ENCODE results near the gene CHD2.

Gene CHD2

DNA sequence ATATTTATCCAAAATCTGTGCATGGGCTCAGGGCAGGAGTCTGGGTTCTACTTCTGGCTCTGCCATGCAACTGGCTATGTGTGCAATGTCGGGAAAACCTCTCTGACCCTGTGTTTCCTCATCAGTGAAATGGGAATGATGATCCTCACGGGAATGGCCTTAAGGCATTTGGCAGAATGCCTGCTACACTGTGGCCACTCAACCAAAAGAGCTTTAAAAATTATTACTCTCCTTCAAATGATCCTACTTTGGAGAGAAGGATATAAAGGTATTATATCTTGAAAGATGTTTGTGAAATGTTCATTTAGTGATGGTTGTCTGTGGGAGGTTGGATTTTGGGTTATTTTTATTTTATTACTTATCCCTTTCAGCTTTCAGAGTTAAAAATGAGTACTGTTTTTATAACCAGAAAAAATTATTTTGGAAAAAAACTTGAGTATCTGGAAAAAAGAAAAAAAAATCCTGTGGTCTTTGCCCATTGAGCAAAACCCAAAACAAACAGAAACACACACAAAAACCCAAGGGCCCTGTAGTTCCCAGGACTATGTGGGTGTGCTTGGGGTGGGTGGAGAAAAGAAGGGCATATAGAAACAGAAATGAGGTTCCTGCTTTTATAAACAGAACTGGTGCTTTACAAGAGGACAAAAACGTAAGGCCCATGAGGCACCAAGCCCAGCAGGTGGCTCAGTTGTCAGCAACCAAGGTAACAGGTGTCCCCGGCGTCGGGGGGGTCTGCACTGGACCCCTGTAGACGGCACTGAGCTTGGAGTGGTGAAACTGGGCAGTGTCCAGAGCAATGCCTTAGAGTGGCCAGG is 166.9 kb downstream of the CHD2 start:
- DNase-seq (ENCODE audit: low read depth in 2 of 2) = no peak

- DNase-seq (ENCODE audit: low read depth in 2 of 2) = no peak
Observed at GRCh38 chr15:93067649-93068085, 167.5 kb downstream of the CHD2 start.

DNA sequence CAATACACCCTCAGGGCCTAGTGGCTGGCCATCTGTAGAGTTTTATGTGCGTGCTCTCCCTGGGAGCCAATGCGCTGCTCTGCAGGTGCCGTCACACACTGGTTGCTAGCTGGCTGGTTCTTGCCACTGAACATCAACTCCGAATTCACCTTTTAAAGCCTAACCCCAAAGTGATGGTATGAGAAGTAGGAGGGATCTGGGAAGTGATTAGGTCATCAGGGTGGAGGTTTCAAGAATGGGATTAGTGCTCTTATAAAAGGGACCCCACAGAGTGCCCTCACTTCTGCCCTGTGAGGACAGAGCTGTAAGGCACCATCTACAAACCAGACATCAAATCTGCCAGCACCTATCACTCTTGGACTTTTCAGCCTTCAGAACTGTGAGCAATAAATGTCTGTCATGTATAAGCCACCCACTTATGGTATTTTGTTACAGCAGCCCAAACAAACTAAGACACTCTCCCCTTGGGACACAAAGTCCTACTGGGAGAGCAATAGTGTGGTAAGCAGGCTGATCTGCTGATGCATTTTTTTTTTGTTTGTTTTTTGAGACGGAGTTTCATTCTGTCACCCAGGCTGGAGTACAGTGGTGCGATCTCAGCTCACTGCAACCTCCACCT is 168.6 kb downstream of the CHD2 start:
- no peak for DNase-seq (ENCODE audit: low read depth in 2 of 2)

DNA sequence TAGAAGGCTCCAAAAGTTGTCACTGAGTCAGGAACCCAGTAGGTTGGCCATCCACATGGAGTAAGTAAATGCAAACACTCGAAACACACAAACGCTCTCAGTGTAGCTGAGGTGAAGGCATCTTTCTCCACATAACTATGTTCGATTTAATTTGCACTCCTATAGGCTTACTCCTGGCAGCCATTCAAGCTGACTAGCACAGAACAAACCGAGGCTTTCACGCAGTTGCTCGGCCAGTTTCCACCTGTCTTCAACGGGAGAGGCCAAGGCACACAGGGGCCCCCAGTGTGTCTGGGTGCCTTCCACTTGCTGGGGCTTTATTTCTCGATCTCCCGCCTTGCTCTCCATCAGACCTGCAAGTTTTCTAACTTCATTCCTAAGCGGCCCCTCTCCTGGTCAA is 170.0 kb downstream of the CHD2 start:
- no peak for DNase-seq (ENCODE audit: low read depth in 2 of 2)

GRCh38 chr15:93070551-93071296 is 170.6 kb downstream of the CHD2 start:
- DNase-seq (ENCODE audit: low read depth in 2 of 2) = no peak

- DNase-seq (ENCODE audit: low read depth in 2 of 2) = no peak
Observed at GRCh38 chr15:93071469-93071936, 171.4 kb downstream of the CHD2 start.

GRCh38 chr15:93072011-93072410 is 171.9 kb downstream of the CHD2 start:
- no peak for DNase-seq (ENCODE audit: low read depth in 2 of 2)

DNA sequence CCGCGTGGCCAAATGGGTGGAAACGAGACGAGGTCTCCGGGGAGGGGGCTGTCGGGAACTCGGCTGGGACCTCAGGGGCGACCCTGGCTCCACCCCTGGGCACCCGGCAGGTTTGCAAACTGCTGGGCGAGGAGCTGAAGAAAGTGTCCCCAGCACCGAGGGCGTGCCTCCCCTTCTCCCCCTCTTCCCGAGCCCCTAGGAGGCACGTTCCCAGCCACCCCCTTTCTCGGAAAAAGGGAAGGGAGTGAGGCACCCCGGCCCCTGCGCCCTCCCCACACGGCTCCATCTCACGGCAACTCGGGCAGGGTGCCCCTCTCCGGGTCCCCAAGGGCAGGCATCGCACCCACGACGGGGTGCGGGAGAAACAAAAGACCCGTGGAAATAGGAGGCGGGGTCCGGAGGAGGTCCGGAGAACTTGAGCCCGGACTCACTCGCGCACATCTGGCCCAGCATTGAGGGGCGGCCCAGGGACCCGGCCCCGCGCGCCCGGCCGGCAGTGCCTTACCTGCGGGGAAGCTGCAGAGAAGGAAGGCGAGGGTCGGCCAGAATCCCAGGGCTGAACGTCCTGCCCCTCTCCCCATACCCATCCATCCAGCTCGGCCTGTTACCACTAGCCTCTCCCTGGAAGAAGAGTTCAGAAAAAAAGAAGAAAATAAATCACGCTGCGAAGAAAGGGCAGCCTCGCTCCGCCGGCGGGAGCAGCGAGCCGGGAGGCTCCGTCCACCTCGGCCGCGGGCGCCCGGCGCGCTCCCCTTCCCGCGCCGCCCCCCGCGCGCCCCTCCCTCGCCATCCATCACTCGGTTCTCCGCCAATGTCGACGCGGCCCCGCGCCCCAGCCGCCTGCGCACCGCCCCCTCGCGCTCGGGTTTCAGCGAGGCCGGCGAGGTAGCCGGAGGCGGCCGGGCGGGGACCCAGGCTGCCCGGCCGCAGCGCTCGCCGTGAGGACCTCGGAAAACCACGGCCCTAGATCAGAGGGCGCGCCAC is 172.6 kb downstream of the CHD2 start:
- no peak for DNase-seq (ENCODE audit: low read depth in 2 of 2)

GRCh38 chr15:93073465-93073952 is 173.4 kb downstream of the CHD2 start:
- no peak for DNase-seq (ENCODE audit: low read depth in 2 of 2)

DNA sequence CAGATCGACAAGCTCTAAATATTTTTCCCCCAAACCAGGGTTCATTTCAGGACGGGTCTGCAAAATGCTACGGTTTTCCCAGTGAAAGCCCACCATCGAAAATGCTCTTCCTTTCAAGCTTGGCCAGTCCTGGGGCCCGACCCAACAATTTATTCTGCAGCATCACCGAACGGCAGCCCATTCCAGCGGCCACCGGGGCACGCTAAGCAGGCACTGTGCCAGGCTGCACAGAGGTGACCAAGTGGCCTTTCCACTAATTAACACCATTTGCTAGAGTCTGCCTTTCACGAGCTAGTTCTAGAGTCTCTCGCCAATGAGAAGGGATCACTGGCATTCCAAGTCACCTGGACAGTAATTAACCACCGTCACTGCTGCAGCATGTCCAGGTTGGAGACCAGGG is 174.5 kb downstream of the CHD2 start:
- no peak for DNase-seq (ENCODE audit: low read depth in 2 of 2)

DNA sequence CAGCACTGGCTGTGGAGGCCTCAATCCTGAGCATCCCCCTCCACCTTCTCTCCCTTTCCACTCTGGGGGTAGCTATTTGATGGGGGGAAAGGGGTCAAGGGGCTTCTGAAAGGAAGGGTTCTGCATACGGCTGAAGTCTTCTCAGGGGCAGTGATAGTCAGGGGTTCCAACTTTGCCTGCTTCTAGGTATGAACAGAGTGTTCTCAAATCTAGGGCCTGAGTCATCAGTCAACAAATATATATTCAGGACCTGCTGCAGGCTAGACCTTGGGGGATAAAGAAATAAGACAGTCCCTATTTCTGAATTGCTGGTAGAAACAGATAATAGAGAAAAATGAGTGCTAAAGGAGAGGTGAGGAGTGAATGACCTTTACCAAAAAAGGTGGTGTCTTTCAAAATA is 176.1 kb downstream of the CHD2 start:
- DNase-seq (ENCODE audit: low read depth in 2 of 2) = no peak

DNA sequence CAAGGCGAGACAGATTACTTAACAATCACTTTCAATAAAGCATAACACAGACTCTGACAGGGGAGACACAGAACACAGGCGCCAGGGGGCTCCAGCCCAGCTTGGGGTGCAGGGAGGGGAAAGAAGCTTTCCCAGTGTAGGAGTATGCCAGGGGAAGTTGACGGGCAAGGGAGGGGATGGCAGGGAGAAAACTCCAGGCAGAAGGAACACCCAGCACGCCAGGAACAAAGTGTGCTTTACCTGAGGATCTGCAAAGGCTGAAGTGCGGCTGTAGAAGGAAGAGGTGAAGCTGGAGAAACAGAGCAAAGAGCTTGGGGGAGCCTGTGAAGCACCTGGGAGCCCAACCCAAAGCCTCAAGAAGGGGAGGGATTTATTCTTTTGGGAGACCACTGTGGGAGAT is 176.8 kb downstream of the CHD2 start:
- DNase-seq (ENCODE audit: low read depth in 2 of 2) = no peak
